CD4-positive, alpha-beta T cell treated with Interleukin-15 for 1 hour (primary cell): Measurements from ENCODE around the gene GSTO1.

Source experiments
- DNase-seq: peaks from one replicate; pipeline ENCODE4 v3.0.0-alpha.2; 2020

Gene GSTO1

GRCh38 chr10:104279550-104280259, 25.0 kb downstream of the GSTO1 start:
- no peak for DNase-seq

- DNase-seq: no peak
Observed at GRCh38 chr10:104281694-104282093, 27.0 kb downstream of the GSTO1 start.

DNA sequence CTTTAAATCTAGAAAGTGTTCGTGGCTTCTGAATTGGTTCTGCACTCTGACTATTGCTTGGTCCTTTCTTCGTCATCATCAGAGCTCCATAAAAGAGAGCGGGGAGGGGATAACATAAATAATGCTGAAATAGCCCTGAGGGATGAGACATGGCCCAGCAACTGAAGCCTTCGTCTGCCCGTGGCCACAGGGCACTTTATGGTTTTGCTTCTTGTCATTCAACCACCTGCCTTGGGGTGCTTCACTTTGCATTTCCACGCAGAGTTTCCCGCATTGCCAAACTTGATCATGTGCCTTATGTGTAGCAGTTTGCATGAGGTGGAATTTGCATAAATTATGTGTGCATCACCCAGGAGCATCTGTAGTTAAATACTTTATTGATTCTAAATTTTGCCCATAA, 30.2 kb downstream of the GSTO1 start:
- DNase-seq: no peak

GRCh38 chr10:104286939-104287338, 32.2 kb downstream of the GSTO1 start:
- no peak for DNase-seq

- DNase-seq: no peak
Observed at GRCh38 chr10:104288355-104288754, 33.7 kb downstream of the GSTO1 start.

DNA sequence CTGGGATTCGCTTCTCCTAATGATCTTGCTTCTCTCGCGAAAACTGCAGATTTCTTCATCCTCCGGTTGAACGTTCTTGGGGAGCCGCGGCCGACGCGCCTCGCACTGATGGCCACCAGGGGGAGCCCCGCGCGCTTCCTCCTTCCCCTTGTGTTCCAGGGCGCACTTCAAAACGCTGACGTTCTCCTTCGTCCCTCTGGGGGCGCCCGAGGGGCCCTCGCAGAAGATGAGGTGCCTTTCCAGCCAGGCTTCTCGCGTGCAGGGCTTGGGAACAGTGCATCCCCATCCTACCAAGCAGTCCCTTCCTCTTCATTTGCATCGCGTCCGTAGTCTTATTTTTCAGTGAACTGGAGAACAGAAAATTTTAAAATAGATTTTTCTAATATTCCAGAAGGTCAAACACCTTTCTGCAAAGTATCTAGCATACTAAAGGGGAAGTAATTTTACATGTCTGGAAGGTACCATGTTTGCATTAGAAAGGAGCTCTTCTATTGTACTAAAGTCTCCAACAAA, 36.8 kb downstream of the GSTO1 start:
- peak; percentile 87 for DNase-seq

GRCh38 chr10:104293011-104293410, 38.3 kb downstream of the GSTO1 start:
- DNase-seq: no peak

GRCh38 chr10:104293781-104294321, 39.2 kb downstream of the GSTO1 start:
- no peak for DNase-seq

GRCh38 chr10:104296687-104297436, 42.2 kb downstream of the GSTO1 start:
- no peak for DNase-seq

GRCh38 chr10:104297697-104298660, 43.3 kb downstream of the GSTO1 start:
- no peak for DNase-seq

- DNase-seq: no peak
Observed at GRCh38 chr10:104299031-104299904, 44.6 kb downstream of the GSTO1 start.

DNA sequence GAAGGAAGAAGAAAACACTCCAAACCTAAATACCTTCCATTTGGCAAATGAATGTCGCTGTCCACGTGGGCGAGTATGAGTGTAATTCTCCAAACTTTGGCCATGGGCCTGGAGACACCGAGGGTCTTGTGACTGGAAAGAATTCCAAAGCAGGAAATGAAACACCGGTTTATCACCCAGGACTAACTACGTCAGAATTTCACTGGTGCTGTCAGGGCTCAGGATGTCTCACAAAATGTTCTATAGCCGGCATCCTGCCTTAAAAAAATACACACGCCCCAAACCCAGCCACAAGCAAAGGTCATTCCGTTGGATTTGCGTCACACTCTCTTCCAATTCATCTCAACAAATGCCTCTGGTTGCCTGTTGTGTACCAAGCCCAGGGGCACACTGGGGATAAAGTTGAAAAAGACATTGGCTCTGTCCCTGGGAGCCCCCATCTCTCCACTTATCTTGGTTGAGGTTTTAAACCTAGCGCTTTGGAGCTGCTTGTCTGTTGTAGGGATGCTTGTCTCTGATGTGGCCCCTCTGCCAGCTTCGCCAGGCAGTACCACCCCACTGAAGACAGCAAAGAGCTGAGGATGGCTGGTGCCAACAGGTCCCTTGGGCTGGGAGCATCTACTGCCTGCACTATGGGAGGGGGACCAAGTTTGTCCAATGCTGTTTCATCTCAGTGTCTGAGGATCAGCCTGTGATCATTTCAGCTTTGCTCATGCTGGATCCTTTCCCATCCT, 45.5 kb downstream of the GSTO1 start:
- no peak for DNase-seq

GRCh38 chr10:104300736-104301292, 46.1 kb downstream of the GSTO1 start:
- no peak for DNase-seq

DNA sequence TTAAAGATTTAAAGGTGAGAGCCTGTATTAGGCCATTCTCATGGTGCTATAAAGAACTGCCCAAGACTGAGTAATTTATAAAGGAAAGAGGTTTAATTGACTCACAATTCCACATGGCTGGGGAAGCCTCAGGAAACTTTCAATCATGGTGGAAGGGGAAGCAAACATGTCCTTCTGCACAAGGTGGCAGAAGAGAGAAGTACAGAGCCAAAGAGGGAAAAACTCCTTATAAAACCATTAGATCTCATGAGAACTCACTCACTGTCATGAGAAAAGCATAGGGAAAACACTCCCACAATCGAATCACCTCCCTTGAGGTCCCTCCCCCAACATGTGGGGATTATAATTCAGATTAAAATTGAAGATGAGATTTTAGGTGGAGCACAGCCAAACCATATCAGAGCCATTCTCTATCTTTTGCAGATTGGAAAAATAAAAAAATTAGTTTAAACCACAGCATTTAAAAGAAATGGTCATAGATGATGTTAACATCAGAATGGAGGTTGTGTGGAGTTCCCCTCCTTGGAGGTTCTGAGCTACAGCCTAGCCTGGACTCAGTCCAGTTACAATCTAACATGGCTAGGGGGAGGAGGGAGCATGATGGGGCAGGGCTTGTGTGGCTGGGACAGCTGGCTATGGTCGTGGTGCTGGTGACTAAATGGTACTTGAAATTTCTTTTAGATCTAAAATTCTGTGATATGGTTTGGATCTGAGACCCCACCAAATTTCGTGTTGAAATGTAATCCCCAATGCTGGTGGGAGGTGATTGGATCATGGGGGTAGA, 47.4 kb downstream of the GSTO1 start:
- DNase-seq: no peak

DNA sequence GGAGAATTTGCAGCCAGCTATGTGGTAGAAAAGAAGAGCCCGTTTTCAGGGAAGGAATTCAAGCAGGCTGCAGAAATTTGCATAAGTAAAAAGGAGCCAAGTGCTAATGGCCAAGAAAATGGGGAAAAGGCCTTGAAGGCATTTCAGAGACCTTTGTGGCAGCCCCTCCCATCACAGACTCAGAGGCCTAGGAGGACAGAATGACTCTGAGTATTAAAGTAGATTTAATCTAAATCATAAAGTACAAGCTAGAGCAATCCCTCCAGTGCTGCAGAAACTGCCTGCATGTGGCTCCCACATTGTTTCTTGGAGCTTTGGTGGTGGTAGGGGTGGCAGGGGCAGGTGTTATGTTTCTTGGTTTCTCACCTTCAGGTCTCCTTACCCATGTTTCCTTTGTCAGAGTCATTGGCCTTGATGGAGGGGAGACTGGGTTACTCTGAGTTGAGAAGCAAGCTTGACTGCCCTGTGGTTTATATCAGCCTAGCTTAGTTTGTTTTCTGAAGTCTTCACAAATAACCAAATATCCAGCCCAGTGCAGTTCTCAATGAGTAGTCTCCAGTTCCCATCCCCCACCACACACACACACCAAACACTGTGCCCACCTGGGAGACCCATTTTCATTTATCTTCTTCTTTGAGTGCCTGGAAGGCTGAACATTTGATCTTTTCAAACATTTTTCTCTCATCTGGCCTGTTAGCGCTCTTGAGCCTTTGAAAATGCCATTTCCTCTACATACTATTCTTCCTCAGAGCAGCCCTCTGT, 49.1 kb downstream of the GSTO1 start:
- DNase-seq: no peak

DNA sequence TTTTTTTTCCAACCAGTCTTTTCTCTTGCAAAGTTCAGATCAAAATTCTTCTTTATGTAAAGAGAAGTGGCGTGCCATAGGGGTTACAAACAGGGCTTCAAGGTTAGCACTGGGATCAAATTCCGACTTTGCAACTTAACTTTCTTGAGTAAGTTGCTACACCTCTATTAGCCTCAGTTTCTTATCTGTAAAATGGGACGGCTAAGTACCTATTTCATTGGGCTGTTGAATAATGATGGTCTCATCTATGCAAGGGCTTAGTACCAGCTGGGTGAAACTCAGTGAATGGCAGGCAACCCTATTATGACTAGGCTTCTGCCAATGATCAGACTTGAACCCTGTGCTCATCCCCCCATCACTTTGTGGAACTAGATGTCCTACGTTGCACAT, 49.7 kb downstream of the GSTO1 start:
- DNase-seq: no peak

DNA sequence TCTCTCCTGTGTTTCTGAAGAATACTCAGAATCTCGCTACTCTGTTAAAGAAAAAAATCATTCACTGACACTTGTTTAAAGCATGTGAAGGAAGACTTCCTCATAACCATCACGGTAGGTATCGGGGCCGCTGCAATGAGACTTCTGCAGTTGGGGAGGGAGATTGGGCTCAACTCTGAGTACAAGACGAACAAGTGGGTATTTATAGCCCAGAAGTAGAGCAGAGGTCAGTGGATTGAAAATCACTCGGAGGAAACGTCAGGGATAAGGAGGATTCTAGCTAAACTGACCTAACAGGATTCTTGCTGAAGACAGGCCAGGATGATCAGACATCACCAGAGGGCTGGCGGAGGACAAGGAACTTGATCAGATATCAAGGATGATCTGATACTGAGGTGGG, 50.2 kb downstream of the GSTO1 start:
- DNase-seq: no peak

GRCh38 chr10:104306897-104307296, 52.2 kb downstream of the GSTO1 start:
- DNase-seq: no peak
